Smooth muscle cell (in vitro differentiated cells): ENCODE measurements around the gene CREB1. TPM values are rescaled to one million over a fixed set of nuclear protein-coding genes. Genes with fewer than 3 reads are reported as not detected.
A peak's percentile ranks its signal among the peaks of the same experiment; 100 is the strongest.

ENCODE experiments used
- DNase-seq: peaks from one replicate; lab custom pipeline; 2025; ENCODE audit not compliant: unreplicated experiment; lab: John Stamatoyannopoulos, UW
- H2AFZ ChIP-seq: fragments of 200-600 bp; sonication (generic); 2 replicates; pipeline ENCODE4 v1.6.0; 2016; ENCODE audit warnings: antibody characterized with exemption, low read depth, mild to moderate bottlenecking
- H3F3A ChIP-seq: fragments of 200-600 bp; sonication (generic); 2 replicates; pipeline ENCODE4 v1.6.0; 2017; ENCODE audit warnings: antibody characterized with exemption, low read depth
- H3K27ac ChIP-seq: fragments of 200-600 bp; sonication (generic); 2 replicates; pipeline ENCODE4 v1.5.1; 2016; ENCODE audit warnings: low read depth, mild to moderate bottlenecking
- H3K27me3 ChIP-seq: fragments of 200-600 bp; sonication (generic); 2 replicates; pipeline ENCODE4 v1.6.1; 2016; ENCODE audit warnings: low read depth, mild to moderate bottlenecking
- H3K36me3 ChIP-seq: fragments of 200-600 bp; sonication (generic); 2 replicates; pipeline ENCODE4 v1.5.1; 2016; ENCODE audit warnings: low read depth
- H3K4me1 ChIP-seq: fragments of 200-600 bp; sonication (generic); 2 replicates; pipeline ENCODE4 v1.5.1; 2016; ENCODE audit warnings: low read depth
- H3K4me2 ChIP-seq: fragments of 200-600 bp; sonication (generic); 2 replicates; pipeline ENCODE4 v1.6.0; 2016; ENCODE audit warnings: mild to moderate bottlenecking
- H3K4me3 ChIP-seq: fragments of 200-600 bp; sonication (generic); 2 replicates; pipeline ENCODE4 v1.5.1; 2016; ENCODE audit warnings: mild to moderate bottlenecking
- H3K79me2 ChIP-seq: fragments of 200-600 bp; sonication (generic); 2 replicates; pipeline ENCODE4 v1.6.0; 2016; ENCODE audit warnings: low read depth, mild to moderate bottlenecking
- H3K9ac ChIP-seq: fragments of 200-600 bp; sonication (generic); 2 replicates; pipeline ENCODE4 v1.6.0; 2016; ENCODE audit warnings: low read depth
- H3K9me3 ChIP-seq: fragments of 200-600 bp; sonication (generic); replicated peaks from 2 replicates; pipeline ENCODE4 v1.5.1; 2016; ENCODE audit warnings: low read depth
- H4K20me1 ChIP-seq: fragments of 200-600 bp; sonication (generic); 2 replicates; pipeline ENCODE4 v1.6.0; 2016; ENCODE audit warnings: low read depth
- CTCF ChIP-seq: fragments of 200-600 bp; sonication (generic); IDR thresholded peaks from 2 replicates; pipeline ENCODE4 v1.5.1; 2017; ENCODE audit warnings: borderline replicate concordance, mild to moderate bottlenecking, antibody characterized with exemption; ENCODE audit not compliant: insufficient read depth, poor library complexity, severe bottlenecking
- WGBS: methylation state at CpG from one replicate; pipeline ENCODE4 v1.1.7; 2016; ENCODE audit warnings: low lambda C conversion rate; 5-methylcytosine and 5-hydroxymethylcytosine counted together
- polyA plus RNA-seq: library from polyadenylated mRNA; unstranded; fragments of >200 nt; fragmentation: Nextera tagmentation; extraction: Ambion mirVana; gene quantifications from 2 replicates; pipeline ENCODE4 v1.2.1, GENCODE V29; 2016
- total RNA-seq: library from RNA; depleted of rRNA; stranded (reverse); fragments of >200 nt; gene quantifications from 2 replicates; pipeline ENCODE4 v1.2.3, GENCODE V29; 2014

The CREB1 gene
- total RNA-seq (41.1 and 67.6 TPM in 2 replicates), polyA plus RNA-seq (19.0 and 23.8 TPM in 2 replicates)

- no peaks in the 10 kb centered on the region for H3K36me3 ChIP-seq
- peak within 1 kb of the TSS; percentile 99 for H3K27ac ChIP-seq
- H3K9ac ChIP-seq = peak within 1 kb of the TSS; percentile 98
- peak within 1 kb of the TSS; percentile 94 for H3K4me3 ChIP-seq
- H3K4me2 ChIP-seq = peak within 1 kb of the TSS; percentile 97
- H3K4me1 ChIP-seq = peaks cover 34% of the 10 kb centered on the region
- no peak for TF ChIP-seq CTCF
- peaks cover 40% of the 10 kb centered on the region for H4K20me1 ChIP-seq
- no peaks in the 10 kb centered on the region for H3K27me3 ChIP-seq
- peaks cover 6% of the 10 kb centered on the region for H3F3A ChIP-seq
- DNase-seq = peak; percentile 96
- H3K9me3 ChIP-seq = no peaks in the 10 kb centered on the region
- H3K79me2 ChIP-seq = peaks cover 41% of the 10 kb centered on the region
- WGBS = under 1% methylated on average over 80 of the region's 92 CpGs
- peak within 1 kb of the TSS; percentile 53 for H2AFZ ChIP-seq
Observed at GRCh38 chr2:207529330-207530159, at the start of gene CREB1. CREB1 (plus strand) TSS chr2:207529962; CDS start chr2:207555636, 25,674 bp downstream.

DNA sequence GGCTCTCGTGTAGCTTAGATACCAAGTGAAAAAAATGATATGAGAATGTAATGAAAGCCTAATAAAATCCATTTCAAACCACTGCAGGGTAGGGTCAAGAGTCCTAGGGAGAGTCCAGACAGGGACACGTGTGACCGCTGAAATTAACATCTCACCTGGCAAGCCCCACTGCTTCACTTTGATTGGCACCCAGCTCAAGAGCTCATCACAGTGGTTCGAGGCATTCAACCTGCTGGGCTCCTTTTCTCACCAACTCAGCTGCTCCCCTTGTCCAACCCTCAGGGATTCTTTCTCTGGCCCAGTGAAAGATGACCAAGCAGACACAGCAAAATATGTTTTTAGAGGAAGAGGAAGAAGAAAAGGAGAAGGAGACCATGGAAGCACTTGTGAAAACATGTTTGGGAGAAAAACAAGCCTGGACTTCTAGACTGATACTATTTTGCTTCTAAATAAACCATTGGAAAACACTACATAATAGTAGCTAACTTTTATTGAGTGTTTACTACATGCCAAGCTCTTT is 49.2 kb upstream of the CREB1 start:
- Histone ChIP-seq H3K27me3 (no peaks in the 10 kb centered on the region), H3K4me2 (no peak overlapping the region), H3K9ac (no peak overlapping the region), H4K20me1 (no peaks in the 10 kb centered on the region), H3K9me3 (no peaks in the 10 kb centered on the region), H3F3A (no peaks in the 10 kb centered on the region), H3K4me1 (no peaks in the 10 kb centered on the region), H3K36me3 (no peaks in the 10 kb centered on the region), H3K79me2 (no peaks in the 10 kb centered on the region), H2AFZ (no peak overlapping the region), H3K4me3 (no peak overlapping the region), H3K27ac (no peak overlapping the region)
- DNase-seq = no peak
- TF ChIP-seq CTCF = no peak
- 66% methylated on average over 4 of the region's 4 CpGs for WGBS

DNA sequence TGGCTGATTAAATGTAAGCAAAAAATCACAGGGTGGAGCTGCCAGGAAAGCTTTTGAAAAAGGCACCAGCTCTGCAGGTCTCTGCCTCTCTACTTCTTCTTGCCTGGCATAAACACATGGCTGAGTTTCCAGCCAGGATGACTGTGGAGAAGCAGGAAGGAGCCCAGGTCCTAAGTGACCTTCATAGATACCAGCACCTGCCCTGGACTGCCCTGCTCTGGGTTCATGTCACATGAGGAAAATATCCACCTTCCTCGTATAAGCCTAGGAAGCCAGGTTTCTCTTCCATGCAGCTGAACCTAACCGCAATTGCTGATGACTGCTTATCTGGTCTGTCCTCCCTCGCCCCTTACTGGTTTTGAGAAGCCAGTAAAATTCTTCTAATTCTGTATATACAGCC is 47.8 kb upstream of the CREB1 start:
- H3K79me2 ChIP-seq = no peaks in the 10 kb centered on the region

More for the DNA sequence above, 47.8 kb upstream of the CREB1 start:
- TF ChIP-seq CTCF = no peak
- DNase-seq = no peak
- Histone ChIP-seq H3K4me1 (no peaks in the 10 kb centered on the region), H3K9ac (no peak overlapping the region), H3K36me3 (no peaks in the 10 kb centered on the region), H3K4me2 (no peak overlapping the region), H3F3A (no peaks in the 10 kb centered on the region), H3K9me3 (no peaks in the 10 kb centered on the region), H3K4me3 (no peak overlapping the region), H2AFZ (no peak overlapping the region), H3K27ac (no peak overlapping the region), H3K27me3 (no peaks in the 10 kb centered on the region), H4K20me1 (no peaks in the 10 kb centered on the region)
- 76% methylated on average over 3 of the region's 3 CpGs for WGBS
